GM19193 (cell line): Measurements from ENCODE around the gene SEC22C.

Source experiments
- POLR2A ChIP-seq: IDR thresholded peaks from 4 replicates; pipeline ENCODE4 v1.6.1; 2011; ENCODE audit not compliant: insufficient read depth, insufficient read length; ENCODE audit errors: extremely low read depth

SEC22C gene

GRCh38 chr3:42589382-42590109 lies 7.8 kb upstream of the SEC22C start:
- no peak for TF ChIP-seq POLR2A

GRCh38 chr3:42588625-42589024 lies 6.9 kb upstream of the SEC22C start:
- no peak for TF ChIP-seq POLR2A

- no peak for TF ChIP-seq POLR2A
Measured at GRCh38 chr3:42582474-42583070, 805 bp upstream of the SEC22C start.

GRCh38 chr3:42581400-42581708 lies 413 bp downstream of the SEC22C start:
- no peak for TF ChIP-seq POLR2A

GRCh38 chr3:42578054-42578453 lies 3.7 kb downstream of the SEC22C start:
- TF ChIP-seq POLR2A: no peak

GRCh38 chr3:42575137-42575741 lies 6.5 kb downstream of the SEC22C start:
- TF ChIP-seq POLR2A: no peak

GRCh38 chr3:42572278-42572677 lies 9.5 kb downstream of the SEC22C start:
- TF ChIP-seq POLR2A: no peak

- TF ChIP-seq POLR2A: no peak
Measured at GRCh38 chr3:42569593-42570142, 12.1 kb downstream of the SEC22C start.

- TF ChIP-seq POLR2A: no peak
Measured at GRCh38 chr3:42562047-42562907, 19.5 kb downstream of the SEC22C start.

GRCh38 chr3:42557854-42558253 lies 23.9 kb downstream of the SEC22C start:
- no peak for TF ChIP-seq POLR2A

- no peak for TF ChIP-seq POLR2A
Measured at GRCh38 chr3:42556089-42556632, 25.6 kb downstream of the SEC22C start.

GRCh38 chr3:42552830-42553229 lies 28.9 kb downstream of the SEC22C start:
- no peak for TF ChIP-seq POLR2A

GRCh38 chr3:42550250-42550649 lies 31.5 kb downstream of the SEC22C start:
- no peak for TF ChIP-seq POLR2A

- TF ChIP-seq POLR2A: no peak
Measured at GRCh38 chr3:42549131-42549530, 32.6 kb downstream of the SEC22C start.
